ENCODE results near the gene FNTB.
A peak's percentile ranks its signal among the peaks of the same experiment; 100 is the strongest.

DNA sequence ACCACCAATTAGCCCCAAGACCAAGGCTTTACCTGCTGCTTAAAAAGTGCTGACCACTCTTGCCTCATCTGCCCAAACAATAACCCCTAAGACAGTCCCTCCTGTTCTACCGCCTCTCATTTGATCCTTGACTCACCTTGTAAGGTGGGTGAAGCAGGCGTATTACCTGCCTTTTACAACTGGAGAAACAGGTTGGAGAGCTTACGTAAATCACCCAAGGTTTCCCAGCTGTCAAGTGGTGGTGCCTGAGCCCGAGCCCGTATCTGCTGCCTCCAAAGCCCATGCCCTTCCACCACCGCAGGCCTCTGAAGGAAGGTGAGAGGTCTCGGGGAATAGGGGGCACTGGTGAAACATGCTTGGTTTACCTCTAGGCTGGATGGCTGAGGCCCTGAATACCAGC, 79.0 kb downstream of the FNTB start:
- TF ChIP-seq CTCF (IDR thresholded peaks at IDR 0.05) (no peak), POLR2AphosphoS5 (IDR thresholded peaks at IDR 0.05) (peak; percentile 59), POLR2A (IDR thresholded peaks at IDR 0.05) (no peak)
